HepG2 (cell line): ENCODE measurements around the gene FAM81A. TPM values are rescaled to one million over a fixed set of nuclear protein-coding genes. Genes with fewer than 3 reads are reported as not detected.
"Not testable (repeated sequence)": the region's sequence is repeated elsewhere in the genome, so short reads cannot be mapped to it uniquely, and the experiment has no call there.

Experiments
- ATAC-seq: fragments of 200-7000 bp; cut with Tn5 transposase; 3 replicates; pipeline ENCODE4 v1.9.1; 2020; ENCODE audit warnings: mild to moderate bottlenecking, moderate library complexity
- BruUV-seq: library from RNA; stranded (reverse); fragments of 400-500 nt; replicated peaks from 2 replicates; lab custom pipeline; 2021; lab: Mats Ljungman, UMichigan
- CTCF ChIA-PET: fragments of 300-600 bp; formaldehyde crosslinking; extraction: SDS; loops from one replicate; lab custom pipeline; 2021; ENCODE audit warnings: low total read pairs, inconsistent platforms, low intra/inter-chr PET ratio; lab: Yijun Ruan, JAX
- POLR2A ChIA-PET: fragments of 350-600 bp; sonication (Branson Sonifier 250); formaldehyde crosslinking; loops from one replicate; lab custom pipeline; 2020; ENCODE audit warnings: antibody characterized with exemption, inconsistent platforms; lab: Yijun Ruan, JAX
- DNase-seq: peaks from one replicate; pipeline ENCODE4 v3.0.0-alpha.2; 2015; ENCODE audit warnings: low spot score
- FAIRE-seq: peaks from 3 replicates; lab custom pipeline; 2011; peaks lifted over from hg19 to GRCh38; lab: Jason Lieb, UNC
- H2AFZ ChIP-seq: one replicate; pipeline ENCODE4 v1.6.1; 2011; ENCODE audit warnings: low read length, inconsistent platforms
- H3K27ac ChIP-seq: fragments of 300-600 bp; 3 replicates; pipeline ENCODE4 v1.8.0; 2011; ENCODE audit warnings: mixed run types, mild to moderate bottlenecking, mixed read lengths, low read length, inconsistent platforms; ENCODE audit not compliant: insufficient read depth; ENCODE audit errors: extremely low read length
- H3K27me3 ChIP-seq, 2 experiments: fragments of 200-600 bp in 1 of 2; 2 replicates in 1 of 2; 3 replicates in 1 of 2; pipeline versions ENCODE4 v1.6.0 to v1.8.0; 2011; ENCODE audit warnings: low read length in 2 of 2, mild to moderate bottlenecking in 2 of 2, moderate library complexity in 2 of 2, inconsistent platforms in 1 of 2; ENCODE audit not compliant: insufficient read depth in 2 of 2, control insufficient read depth in 1 of 2
- H3K36me3 ChIP-seq, 2 experiments: fragments of 200-600 bp in 1 of 2; replicated peaks in 1 of 2; 2 replicates in 1 of 2; 3 replicates in 1 of 2; pipeline versions ENCODE4 v1.5.1 to v1.8.0; 2011; ENCODE audit warnings: low read length in 2 of 2, inconsistent platforms in 1 of 2; ENCODE audit not compliant: insufficient read depth in 2 of 2, control insufficient read depth in 1 of 2
- H3K4me1 ChIP-seq: 2 replicates; pipeline ENCODE4 v1.5.1; 2012; ENCODE audit warnings: low read length, inconsistent platforms; ENCODE audit not compliant: insufficient read depth
- H3K4me2 ChIP-seq: 2 replicates; pipeline ENCODE4 v1.6.0; 2011; ENCODE audit warnings: low read depth, low read length, inconsistent platforms
- H3K4me3 ChIP-seq, 3 experiments: fragments of 200-600 bp in 1 of 3; sonication (generic), shearing (Covaris generic) in 1 of 3; replicated peaks in 1 of 3; 2 replicates each; pipeline ENCODE4 v1.5.1; 2011 to 2016; ENCODE audit warnings: low read length in 3 of 3, inconsistent platforms in 2 of 3, low read depth in 2 of 3, mild to moderate bottlenecking in 2 of 3, control low read depth in 1 of 3, mixed read lengths in 1 of 3; ENCODE audit not compliant: insufficient read depth in 1 of 3
- H3K79me2 ChIP-seq: one replicate; pipeline ENCODE4 v1.6.1; 2011; ENCODE audit warnings: low read length, inconsistent platforms; ENCODE audit not compliant: insufficient read depth
- H3K9ac ChIP-seq: 2 replicates; pipeline ENCODE4 v1.6.0; 2011; ENCODE audit warnings: mild to moderate bottlenecking, low read depth, low read length, inconsistent platforms; ENCODE audit not compliant: insufficient read depth
- H3K9me3 ChIP-seq: 2 replicates; pipeline ENCODE4 v1.5.1; 2012; ENCODE audit warnings: mild to moderate bottlenecking, low read length
- H4K20me1 ChIP-seq: 2 replicates; pipeline ENCODE4 v1.6.0; 2011; ENCODE audit warnings: inconsistent platforms, mild to moderate bottlenecking, low read length, moderate library complexity; ENCODE audit not compliant: insufficient read depth
- EHMT2 ChIP-seq: fragments of 200-600 bp; sonication (generic); IDR thresholded peaks from 2 replicates; pipeline ENCODE4 v1.7.0; 2017; ENCODE audit warnings: antibody characterized with exemption, low read depth, low read length, borderline replicate concordance
- KIAA2018 ChIP-seq: sonication (generic); formaldehyde crosslinking; IDR thresholded peaks from 2 replicates; pipeline ENCODE4 v1.5.0; 2020; ENCODE audit warnings: mild to moderate bottlenecking, missing genetic modification reagents, borderline replicate concordance
- MED8 ChIP-seq: sonication (generic); formaldehyde crosslinking; IDR thresholded peaks from 2 replicates; pipeline ENCODE4 v1.8.1; 2023; ENCODE audit warnings: mild to moderate bottlenecking, missing genetic modification reagents; ENCODE audit not compliant: insufficient replicate concordance
- SP140L ChIP-seq: sonication (generic); formaldehyde crosslinking; IDR thresholded peaks from 2 replicates; pipeline ENCODE4 v1.4.0; 2020; ENCODE audit warnings: missing genetic modification reagents, borderline replicate concordance
- WGBS: methylation state at CpG from one replicate; pipeline ENCODE4 v1.1.6; 2017; ENCODE audit warnings: low lambda C conversion rate; 5-methylcytosine and 5-hydroxymethylcytosine counted together
- in situ Hi-C: cut with HindIII; loops from 2 replicates; pipeline ENCODE4 v1.10.0; 2017; ENCODE audit warnings: low pct_unique_long_range_greater_than_20kb; ENCODE audit not compliant: extremely low pct_ligation_motif_present
- intact Hi-C: fragments of 100-400 bp; cut with micrococcal nuclease; formaldehyde crosslinking; loops from one replicate; pipeline ENCODE4 v1.10.0; 2022; ENCODE audit not compliant: unreplicated experiment
- polyA plus RNA-seq, 8 experiments: library from polyadenylated mRNA; depleted of rRNA in 3 of 8; stranded (reverse) in 7 of 8; unstranded in 1 of 8; fragments of >200 nt; fragmentation: Illumina TruSeq in 4 of 8; extraction: Trizol in 4 of 8; gene quantifications; 2 replicates each; pipeline versions ENCODE4 v1.2.1 to v1.2.3, GENCODE V29; 2011 to 2016; ENCODE audit warnings: low read depth in 4 of 8, missing spikeins in 1 of 8, mixed read lengths in 1 of 8; ENCODE audit not compliant: insufficient read depth in 1 of 8
- total RNA-seq, 5 experiments: library from RNA; depleted of rRNA; stranded (reverse); fragments of >200 nt; fragmentation: Illumina TruSeq; extraction: Trizol; gene quantifications; 2 replicates each; pipeline ENCODE4 v1.2.3, GENCODE V29; 2016; ENCODE audit warnings: low read depth in 1 of 5

The FAM81A gene
- total and polyA plus RNA-seq, 2 of the 13 experiments (the other 11 are each of a cell fraction or from before 2014, with no cell fraction given) = 0.09 TPM; not detected in 1

GRCh38 chr15:59400103-59400813 is 37.7 kb upstream of the FAM81A start (continued):
- no peak for TF ChIP-seq KIAA2018 (CRISPR knock-in tag)
- no peak for TF ChIP-seq EHMT2
- TF ChIP-seq MED8 (CRISPR knock-in tag) = no peak
- no peak for TF ChIP-seq SP140L (CRISPR knock-in tag)

- H3K79me2 ChIP-seq, H3K9me3 ChIP-seq, intact Hi-C loops, in situ Hi-C loops, CTCF ChIA-PET, ATAC-seq, H3K27ac ChIP-seq, H2AFZ ChIP-seq, DNase-seq, FAIRE-seq, BruUV-seq, H3K9ac ChIP-seq, H3K4me3 ChIP-seq, H3K36me3 ChIP-seq, H3K4me2 ChIP-seq, H4K20me1 ChIP-seq: not testable (repeated sequence)
- POLR2A ChIA-PET = interaction anchor here (0.7 kb wide), 1 partner anchor 10 kb away, joined by 3 read pairs; no protein-coding TSS in a partner anchor
- 61% methylated on average over 10 of the region's 10 CpGs for WGBS
- peaks cover 0 to 44% of the 10 kb centered on the region in 2 experiments; a peak in 4 of 5 replicates for H3K27me3 ChIP-seq
- H3K4me1 ChIP-seq = peaks cover 25% of the 10 kb centered on the region
These were observed 36.7 kb upstream of the FAM81A start for GRCh38 chr15:59401051-59401823.
